ENCODE measurements around the gene TSEN2. TPM values are rescaled to one million over a fixed set of nuclear protein-coding genes. Genes with fewer than 3 reads are reported as not detected.
"Not testable (repeated sequence)": the region's sequence is repeated elsewhere in the genome, so short reads cannot be mapped to it uniquely, and the experiment has no call there.

TSEN2 gene
- total and polyA plus RNA-seq, 10 of the 15 experiments (the other 5 are each of a cell fraction or from before 2014, with no cell fraction given), result 17.7 to 32.3 (median 24.3) TPM

GRCh38 chr3:12478326-12478725 lies 6.0 kb upstream of the TSEN2 start:
- intact Hi-C loops (cut with micrococcal nuclease; ENCODE audit: unreplicated experiment) (loop anchor here (10.0 kb wide), 1 partner anchor 184 kb away; no protein-coding TSS in a partner anchor), in situ Hi-C loops (cut with MboI) (loop anchor here (5.0 kb wide), 1 partner anchor 341 kb away; no protein-coding TSS in a partner anchor)
- DNase-seq (ENCODE audit: low read depth, low spot score) (no peak), ATAC-seq (no peak), FAIRE-seq (no peak)
- TF ChIP-seq TAF1 (IDR thresholded peaks at IDR 0.05; ENCODE audit: borderline replicate concordance, low read depth, low read length) (no peak), TCF12 (IDR thresholded peaks at IDR 0.05; ENCODE audit: low read depth, low read length) (no peak), E2F4 (IDR thresholded peaks at IDR 0.05; ENCODE audit: low read depth, low read length) (no peak), DPF2 (IDR thresholded peaks at IDR 0.05) (no peak), SUZ12 (IDR thresholded peaks at IDR 0.05; ENCODE audit: unreplicated experiment) (no peak)
- CTCF ChIA-PET, result interaction anchor here (0.8 to 4.5 kb wide), 11 partner anchors 8 to 353 kb away, joined by 3 to 255 read pairs (median 5); no protein-coding TSS in a partner anchor
- H3K4me3 ChIP-seq, result no peak overlapping the region
- no peaks in the 10 kb centered on the region for H3K4me1 ChIP-seq (ENCODE audit: control insufficient read depth, insufficient read depth, low read length)
- 41% methylated on average over 5 of the region's 5 CpGs for WGBS (ENCODE audit: insufficient coverage, insufficient replicate concordance, low lambda C conversion rate, missing lambda C conversion rate)
- no peak overlapping the region for H3K4me2 ChIP-seq (ENCODE audit: control insufficient read depth, insufficient read depth)
- H2AFZ ChIP-seq (ENCODE audit: control insufficient read depth, low read depth, low read length), result no peak overlapping the region
- POLR2A ChIA-PET, result no interaction called here
- H3K27me3 ChIP-seq (replicated peaks in 1 of 2; ENCODE audit: control insufficient read depth in 2 of 2, insufficient read depth in 2 of 2, low read length in 1 of 2), result no peaks in the 10 kb centered on the region
- no peaks in the 10 kb centered on the region for H3K36me3 ChIP-seq (ENCODE audit: control insufficient read depth in 2 of 2, insufficient read depth in 2 of 2, low read length in 1 of 2)
- H4K20me1 ChIP-seq (ENCODE audit: control insufficient read depth, insufficient read depth), result no peaks in the 10 kb centered on the region
- no TSS peak for BruUV-seq (replicated peaks)
- no peaks in the 10 kb centered on the region for H3K79me2 ChIP-seq (ENCODE audit: control insufficient read depth, insufficient read depth, low read length)
- no peak overlapping the region for H3K27ac ChIP-seq (ENCODE audit: control insufficient read depth, insufficient read depth)
- H3K9ac ChIP-seq (ENCODE audit: control insufficient read depth, insufficient read depth, low read length), result no peak overlapping the region
- no peaks in the 10 kb centered on the region for H3K9me3 ChIP-seq (replicated peaks; ENCODE audit: control insufficient read depth, insufficient read depth, low read length)
- SMC1A ChIA-PET (ENCODE audit: uncharacterized antibody, unreplicated experiment), result interaction anchor here (1.1 to 6.5 kb wide), 8 partner anchors 8 to 388 kb away, joined by 3 to 187 read pairs (median 9); no protein-coding TSS in a partner anchor
- RAD21 ChIA-PET (ENCODE audit: unreplicated experiment), result interaction anchor here (0.6 to 4.7 kb wide), 6 partner anchors 8 to 341 kb away, joined by 3 to 139 read pairs (median 16); no protein-coding TSS in a partner anchor

GRCh38 chr3:12479198-12479597 lies 5.1 kb upstream of the TSEN2 start:
- not testable (repeated sequence) for H3K9ac ChIP-seq (ENCODE audit: control insufficient read depth, insufficient read depth, low read length); H2AFZ ChIP-seq (ENCODE audit: control insufficient read depth, low read depth, low read length); DNase-seq (ENCODE audit: low read depth, low spot score); H3K4me1 ChIP-seq (ENCODE audit: control insufficient read depth, insufficient read depth, low read length); H3K27ac ChIP-seq (ENCODE audit: control insufficient read depth, insufficient read depth); H3K4me3 ChIP-seq; H3K27me3 ChIP-seq (replicated peaks in 1 of 2; ENCODE audit: control insufficient read depth in 2 of 2, insufficient read depth in 2 of 2, low read length in 1 of 2); H3K79me2 ChIP-seq (ENCODE audit: control insufficient read depth, insufficient read depth, low read length); H4K20me1 ChIP-seq (ENCODE audit: control insufficient read depth, insufficient read depth); H3K9me3 ChIP-seq (replicated peaks; ENCODE audit: control insufficient read depth, insufficient read depth, low read length); BruUV-seq (replicated peaks); H3K36me3 ChIP-seq (ENCODE audit: control insufficient read depth in 2 of 2, insufficient read depth in 2 of 2, low read length in 1 of 2); FAIRE-seq; H3K4me2 ChIP-seq (ENCODE audit: control insufficient read depth, insufficient read depth); ATAC-seq
- ChIA-PET CTCF (interaction anchor here (0.6 to 4.5 kb wide), 41 partner anchors 9 to 409 kb away, joined by 3 to 255 read pairs (median 4); no protein-coding TSS in a partner anchor), SMC1A (ENCODE audit: uncharacterized antibody, unreplicated experiment) (interaction anchor here (0.6 to 6.5 kb wide), 20 partner anchors 9 to 359 kb away, joined by 3 to 187 read pairs (median 4); no protein-coding TSS in a partner anchor), RAD21 (ENCODE audit: unreplicated experiment) (interaction anchor here (0.7 to 4.7 kb wide), 15 partner anchors 83 to 1001 kb away, joined by 3 to 139 read pairs (median 4); partner anchors contain the start of gene HDAC11), POLR2A (interaction anchor here (1.2 kb wide), 1 partner anchor 304 kb away, joined by 3 read pairs; no protein-coding TSS in a partner anchor)
- intact Hi-C loops (cut with micrococcal nuclease; ENCODE audit: unreplicated experiment), result loop anchor here (10.0 kb wide), 1 partner anchor 184 kb away; no protein-coding TSS in a partner anchor
- WGBS (ENCODE audit: insufficient coverage, insufficient replicate concordance, low lambda C conversion rate, missing lambda C conversion rate), result 17% methylated on average over 2 of the region's 3 CpGs
- in situ Hi-C loops (cut with MboI), result loop anchor here (5.0 kb wide), 1 partner anchor 342 kb away; no protein-coding TSS in a partner anchor
